Measurements from ENCODE around the gene JDP2.

The JDP2 gene

GRCh38 chr14:75441728-75442127 is 13.9 kb downstream of the JDP2 start:
- DNase-seq (ENCODE audit: low read depth): no peak
- H3K4me3 ChIP-seq (ENCODE audit: low read depth, low read length): no peak overlapping the region
- TF ChIP-seq, protein P1, sequence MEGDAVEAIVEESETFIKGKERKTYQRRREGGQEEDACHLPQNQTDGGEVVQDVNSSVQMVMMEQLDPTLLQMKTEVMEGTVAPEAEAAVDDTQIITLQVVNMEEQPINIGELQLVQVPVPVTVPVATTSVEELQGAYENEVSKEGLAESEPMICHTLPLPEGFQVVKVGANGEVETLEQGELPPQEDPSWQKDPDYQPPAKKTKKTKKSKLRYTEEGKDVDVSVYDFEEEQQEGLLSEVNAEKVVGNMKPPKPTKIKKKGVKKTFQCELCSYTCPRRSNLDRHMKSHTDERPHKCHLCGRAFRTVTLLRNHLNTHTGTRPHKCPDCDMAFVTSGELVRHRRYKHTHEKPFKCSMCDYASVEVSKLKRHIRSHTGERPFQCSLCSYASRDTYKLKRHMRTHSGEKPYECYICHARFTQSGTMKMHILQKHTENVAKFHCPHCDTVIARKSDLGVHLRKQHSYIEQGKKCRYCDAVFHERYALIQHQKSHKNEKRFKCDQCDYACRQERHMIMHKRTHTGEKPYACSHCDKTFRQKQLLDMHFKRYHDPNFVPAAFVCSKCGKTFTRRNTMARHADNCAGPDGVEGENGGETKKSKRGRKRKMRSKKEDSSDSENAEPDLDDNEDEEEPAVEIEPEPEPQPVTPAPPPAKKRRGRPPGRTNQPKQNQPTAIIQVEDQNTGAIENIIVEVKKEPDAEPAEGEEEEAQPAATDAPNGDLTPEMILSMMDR (conservative IDR thresholded peaks at IDR 0.05; ENCODE audit: low read depth, low read length): no peak

- TF ChIP-seq, protein P1 (conservative IDR thresholded peaks at IDR 0.05; ENCODE audit: low read depth, low read length): no peak
- no peak overlapping the region for H3K4me3 ChIP-seq (ENCODE audit: low read depth, low read length)
- no peak for DNase-seq (ENCODE audit: low read depth)
Measured at GRCh38 chr14:75442166-75442565, 14.3 kb downstream of the JDP2 start.

- no peak overlapping the region for H3K4me3 ChIP-seq (ENCODE audit: low read depth, low read length)
- TF ChIP-seq, protein P1 (conservative IDR thresholded peaks at IDR 0.05; ENCODE audit: low read depth, low read length): no peak
- no peak for DNase-seq (ENCODE audit: low read depth)
Measured at GRCh38 chr14:75442642-75443041, 14.8 kb downstream of the JDP2 start.

DNA sequence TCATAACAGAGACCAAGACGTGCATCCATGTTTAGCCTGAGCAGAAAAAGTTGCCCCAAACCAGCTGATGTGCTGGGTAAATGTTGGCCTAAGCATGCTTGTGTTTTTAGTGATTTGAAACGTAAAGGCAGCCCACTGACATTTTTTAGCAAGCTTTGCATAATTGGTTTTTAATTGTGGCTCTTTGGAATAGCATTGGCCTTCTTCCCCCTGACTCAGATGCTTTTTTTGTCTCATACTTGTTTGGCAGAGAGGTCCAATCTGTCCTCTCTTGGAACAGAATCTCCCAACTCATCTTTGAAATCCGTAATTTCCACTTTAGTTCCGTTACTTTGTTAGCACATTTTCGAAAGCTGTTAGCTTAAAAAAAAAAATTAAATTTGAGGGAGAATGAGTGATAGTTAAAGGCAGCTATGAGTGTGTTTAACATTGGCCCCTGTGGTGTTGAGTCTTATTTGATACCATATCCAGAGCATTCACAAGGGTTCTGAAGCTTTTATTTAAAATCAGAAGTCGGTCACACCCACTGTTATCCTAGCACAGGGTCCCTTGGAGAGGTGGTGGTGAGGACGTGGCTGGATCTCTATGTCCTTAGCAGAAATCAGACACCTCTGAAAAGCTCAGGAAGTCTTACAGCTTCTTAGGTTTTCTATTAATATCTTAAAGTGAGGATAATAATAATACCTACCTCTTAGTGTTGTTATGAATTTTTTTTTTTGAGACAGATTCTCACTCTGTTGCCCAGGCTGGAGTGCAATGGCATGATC is 15.6 kb downstream of the JDP2 start:
- no peak overlapping the region for H3K4me3 ChIP-seq (ENCODE audit: low read depth, low read length)
- TF ChIP-seq, protein P1 (conservative IDR thresholded peaks at IDR 0.05; ENCODE audit: low read depth, low read length): no peak
- DNase-seq (ENCODE audit: low read depth): no peak

DNA sequence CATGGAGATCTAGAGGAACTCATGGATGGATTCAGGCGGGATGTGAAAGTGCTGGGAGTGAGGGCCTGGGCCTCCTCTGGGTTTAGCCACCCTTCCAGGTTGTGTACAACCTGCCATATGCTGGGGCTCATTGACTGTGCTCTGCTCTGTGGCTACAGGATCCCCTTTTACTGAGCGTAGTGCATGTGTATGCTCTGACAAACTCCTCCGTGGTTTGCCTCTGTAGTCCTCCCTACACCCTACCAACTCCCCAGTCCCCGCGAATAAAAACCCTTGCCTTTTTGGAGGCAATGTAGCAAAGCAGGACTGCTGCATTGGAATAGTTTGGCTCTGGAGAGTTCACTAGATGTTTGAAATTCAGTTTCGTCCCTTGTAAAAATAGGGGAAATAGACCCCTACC is 17.4 kb downstream of the JDP2 start:
- TF ChIP-seq, protein P1 (conservative IDR thresholded peaks at IDR 0.05; ENCODE audit: low read depth, low read length): no peak
- no peak overlapping the region for H3K4me3 ChIP-seq (ENCODE audit: low read depth, low read length)
- no peak for DNase-seq (ENCODE audit: low read depth)

DNA sequence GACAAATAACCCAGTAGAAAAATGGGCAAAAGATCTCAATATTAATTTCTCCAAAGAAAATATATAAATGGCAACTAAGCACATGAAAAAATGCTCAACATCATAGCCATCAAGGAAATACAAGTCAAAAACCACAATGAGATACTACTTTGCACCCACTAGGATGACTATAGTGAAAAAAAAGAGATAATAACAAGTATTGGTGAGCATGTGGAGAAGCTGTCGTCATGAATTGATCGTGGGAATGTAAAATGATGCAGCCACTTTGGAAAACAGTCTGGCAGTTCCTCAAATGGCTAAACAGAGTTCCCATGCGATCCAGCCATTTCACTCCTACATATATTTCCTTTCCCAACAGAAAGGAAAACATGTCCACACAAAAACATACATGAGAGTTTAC is 18.1 kb downstream of the JDP2 start:
- H3K4me3 ChIP-seq (ENCODE audit: low read depth, low read length): no peak overlapping the region
- TF ChIP-seq, protein P1 (conservative IDR thresholded peaks at IDR 0.05; ENCODE audit: low read depth, low read length): no peak
- no peak for DNase-seq (ENCODE audit: low read depth)

DNA sequence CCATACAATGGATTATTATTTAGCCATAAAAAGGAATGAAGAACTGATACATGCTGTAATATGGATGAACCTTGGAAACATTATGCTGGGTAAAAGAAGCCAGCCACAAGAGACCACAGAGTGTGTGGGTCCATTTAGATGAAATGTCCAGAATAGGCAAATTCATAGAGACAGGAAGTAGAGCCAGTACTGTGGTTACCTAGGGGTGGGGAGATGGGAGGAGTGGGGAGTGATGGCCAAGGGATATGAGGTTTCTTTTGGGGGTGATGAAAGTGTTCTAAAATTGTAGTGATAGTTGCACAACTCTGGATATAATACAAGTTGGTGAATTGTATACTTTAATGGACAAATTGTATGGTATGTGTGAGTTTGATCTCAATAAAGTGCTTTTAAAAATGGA is 18.6 kb downstream of the JDP2 start:
- no peak overlapping the region for H3K4me3 ChIP-seq (ENCODE audit: low read depth, low read length)
- TF ChIP-seq, protein P1 (conservative IDR thresholded peaks at IDR 0.05; ENCODE audit: low read depth, low read length): no peak
- no peak for DNase-seq (ENCODE audit: low read depth)

Measured in choroid plexus epithelial cell (primary cell).